Measurements from ENCODE around the gene PRSS2. TPM values are rescaled to one million over a fixed set of nuclear protein-coding genes. Genes with fewer than 3 reads are reported as not detected.
"Not testable (repeated sequence)": the region's sequence is repeated elsewhere in the genome, so short reads cannot be mapped to it uniquely, and the experiment has no call there.

The PRSS2 gene
- 22.9 TPM for total RNA-seq

GRCh38 chr7:142770661-142771352 lies at the start of gene PRSS2:
Gene PRSS2, plus strand, starts transcription at chr7:142770970. Its CDS starts 13 bp downstream, at chr7:142770983.
- peak in 2 of 3 donors; percentile 23 to 70 for DNase-seq (ENCODE audit: low read depth in 2 of 3, low spot score in 2 of 3)

GRCh38 chr7:142720986-142721385 lies 49.8 kb upstream of the PRSS2 start:
- DNase-seq (ENCODE audit: low read depth in 2 of 3, low spot score in 2 of 3), result peak in 1 of 3 donors; percentile 76

- no peak for DNase-seq (ENCODE audit: low read depth in 2 of 3, low spot score in 2 of 3)
These were observed 48.4 kb upstream of the PRSS2 start for GRCh38 chr7:142722248-142722794.

GRCh38 chr7:142733271-142733670 lies 37.5 kb upstream of the PRSS2 start:
- no peak for DNase-seq (ENCODE audit: low read depth in 2 of 3, low spot score in 2 of 3)

- DNase-seq (ENCODE audit: low read depth in 2 of 3, low spot score in 2 of 3), result peak in 1 of 3 donors; percentile 59
These were observed 30.8 kb upstream of the PRSS2 start for GRCh38 chr7:142739923-142740492.

GRCh38 chr7:142740786-142741185 lies 30.0 kb upstream of the PRSS2 start:
- DNase-seq (ENCODE audit: low read depth in 2 of 3, low spot score in 2 of 3), result peak in 1 of 3 donors; percentile 48

GRCh38 chr7:142741932-142742331 lies 28.8 kb upstream of the PRSS2 start:
- DNase-seq (ENCODE audit: low read depth in 2 of 3, low spot score in 2 of 3), result not testable (repeated sequence)

GRCh38 chr7:142745091-142745635 lies 25.6 kb upstream of the PRSS2 start:
- no peak for DNase-seq (ENCODE audit: low read depth in 2 of 3, low spot score in 2 of 3)

GRCh38 chr7:142745745-142746144 lies 25.0 kb upstream of the PRSS2 start:
- no peak for DNase-seq (ENCODE audit: low read depth in 2 of 3, low spot score in 2 of 3)

GRCh38 chr7:142746264-142746663 lies 24.5 kb upstream of the PRSS2 start:
- no peak for DNase-seq (ENCODE audit: low read depth in 2 of 3, low spot score in 2 of 3)

- DNase-seq (ENCODE audit: low read depth in 2 of 3, low spot score in 2 of 3), result not testable (repeated sequence)
These were observed 22.4 kb upstream of the PRSS2 start for GRCh38 chr7:142748410-142748809.

GRCh38 chr7:142749218-142749993 lies 21.4 kb upstream of the PRSS2 start, which contains the start of gene PRSS1:
Gene PRSS1, plus strand, starts transcription at chr7:142749472. Its CDS starts 13 bp downstream, at chr7:142749485.
- no peak for DNase-seq (ENCODE audit: low read depth in 2 of 3, low spot score in 2 of 3)

- DNase-seq (ENCODE audit: low read depth in 2 of 3, low spot score in 2 of 3), result no peak
These were observed 20.3 kb upstream of the PRSS2 start for GRCh38 chr7:142750321-142750938.

- DNase-seq (ENCODE audit: low read depth in 2 of 3, low spot score in 2 of 3), result not testable (repeated sequence)
These were observed 19.1 kb upstream of the PRSS2 start for GRCh38 chr7:142751526-142752175.

- no peak for DNase-seq (ENCODE audit: low read depth in 2 of 3, low spot score in 2 of 3)
These were observed 18.2 kb upstream of the PRSS2 start for GRCh38 chr7:142752376-142753225.

GRCh38 chr7:142753366-142753765 lies 17.4 kb upstream of the PRSS2 start:
- no peak for DNase-seq (ENCODE audit: low read depth in 2 of 3, low spot score in 2 of 3)

GRCh38 chr7:142753925-142754491 lies 16.8 kb upstream of the PRSS2 start:
- DNase-seq (ENCODE audit: low read depth in 2 of 3, low spot score in 2 of 3), result not testable (repeated sequence)

GRCh38 chr7:142754681-142755575 lies 15.8 kb upstream of the PRSS2 start:
- no peak for DNase-seq (ENCODE audit: low read depth in 2 of 3, low spot score in 2 of 3)
